ENCODE data around the gene SLX4IP. TPM values are rescaled to one million over a fixed set of nuclear protein-coding genes. Genes with fewer than 3 reads are reported as not detected.

The SLX4IP gene
- total RNA-seq, 1 donor from 2014 or later, result 4.5 TPM

DNA sequence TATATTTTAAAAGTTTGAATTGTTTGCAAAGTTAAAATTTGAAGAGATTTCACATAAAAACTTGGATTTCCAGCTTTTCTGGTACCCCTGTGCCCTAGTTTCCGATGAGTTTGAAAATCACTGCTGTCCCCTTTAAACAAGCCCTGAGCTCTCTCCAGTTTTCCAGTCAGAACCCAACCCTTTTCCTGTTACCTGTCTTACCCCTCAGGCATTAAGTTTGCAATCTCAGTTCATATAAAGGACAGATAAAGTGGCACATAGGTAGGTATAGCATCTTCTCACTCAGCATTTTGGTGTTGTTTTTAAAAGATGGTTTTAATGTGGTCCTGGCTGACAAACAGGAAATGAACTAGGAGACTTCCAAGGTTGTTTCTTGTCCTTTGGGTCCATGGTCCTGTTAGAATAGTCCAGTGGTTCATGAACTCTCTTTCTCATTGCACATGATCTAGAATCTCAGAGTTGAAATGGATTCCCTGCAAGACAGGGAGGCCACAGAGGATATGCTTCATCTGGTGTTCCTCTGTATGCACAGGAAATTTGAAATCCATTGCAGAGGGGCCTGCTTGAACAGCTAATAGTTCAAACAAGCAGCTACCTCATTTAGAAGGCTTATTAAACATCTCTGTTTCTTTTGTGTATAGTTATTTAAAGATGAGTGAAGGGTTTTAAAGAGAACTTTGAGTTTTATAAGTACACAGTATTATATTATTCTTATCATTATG is 156.0 kb downstream of the SLX4IP start:
- no peaks in the 10 kb centered on the region for H3K36me3 ChIP-seq
- H3K4me1 ChIP-seq, result peaks cover 0 to 46% of the 10 kb centered on the region in 2 donors
- no peak overlapping the region for H3K4me3 ChIP-seq
- DNase-seq (ENCODE audit: low spot score in 2 of 2), result no peak
- no peaks in the 10 kb centered on the region for H3K9me3 ChIP-seq
- intact Hi-C loops (cut with DNase I), result loop anchor here (1.0 kb wide), 1 partner anchor 32 kb away; no protein-coding TSS in a partner anchor
- TF ChIP-seq, protein P1, sequence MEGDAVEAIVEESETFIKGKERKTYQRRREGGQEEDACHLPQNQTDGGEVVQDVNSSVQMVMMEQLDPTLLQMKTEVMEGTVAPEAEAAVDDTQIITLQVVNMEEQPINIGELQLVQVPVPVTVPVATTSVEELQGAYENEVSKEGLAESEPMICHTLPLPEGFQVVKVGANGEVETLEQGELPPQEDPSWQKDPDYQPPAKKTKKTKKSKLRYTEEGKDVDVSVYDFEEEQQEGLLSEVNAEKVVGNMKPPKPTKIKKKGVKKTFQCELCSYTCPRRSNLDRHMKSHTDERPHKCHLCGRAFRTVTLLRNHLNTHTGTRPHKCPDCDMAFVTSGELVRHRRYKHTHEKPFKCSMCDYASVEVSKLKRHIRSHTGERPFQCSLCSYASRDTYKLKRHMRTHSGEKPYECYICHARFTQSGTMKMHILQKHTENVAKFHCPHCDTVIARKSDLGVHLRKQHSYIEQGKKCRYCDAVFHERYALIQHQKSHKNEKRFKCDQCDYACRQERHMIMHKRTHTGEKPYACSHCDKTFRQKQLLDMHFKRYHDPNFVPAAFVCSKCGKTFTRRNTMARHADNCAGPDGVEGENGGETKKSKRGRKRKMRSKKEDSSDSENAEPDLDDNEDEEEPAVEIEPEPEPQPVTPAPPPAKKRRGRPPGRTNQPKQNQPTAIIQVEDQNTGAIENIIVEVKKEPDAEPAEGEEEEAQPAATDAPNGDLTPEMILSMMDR (IDR thresholded peaks at IDR 0.05), result no peak
- H3K27ac ChIP-seq, result peak overlapping the region; percentile 86 to 87
- H3K27me3 ChIP-seq, result no peaks in the 10 kb centered on the region

DNA sequence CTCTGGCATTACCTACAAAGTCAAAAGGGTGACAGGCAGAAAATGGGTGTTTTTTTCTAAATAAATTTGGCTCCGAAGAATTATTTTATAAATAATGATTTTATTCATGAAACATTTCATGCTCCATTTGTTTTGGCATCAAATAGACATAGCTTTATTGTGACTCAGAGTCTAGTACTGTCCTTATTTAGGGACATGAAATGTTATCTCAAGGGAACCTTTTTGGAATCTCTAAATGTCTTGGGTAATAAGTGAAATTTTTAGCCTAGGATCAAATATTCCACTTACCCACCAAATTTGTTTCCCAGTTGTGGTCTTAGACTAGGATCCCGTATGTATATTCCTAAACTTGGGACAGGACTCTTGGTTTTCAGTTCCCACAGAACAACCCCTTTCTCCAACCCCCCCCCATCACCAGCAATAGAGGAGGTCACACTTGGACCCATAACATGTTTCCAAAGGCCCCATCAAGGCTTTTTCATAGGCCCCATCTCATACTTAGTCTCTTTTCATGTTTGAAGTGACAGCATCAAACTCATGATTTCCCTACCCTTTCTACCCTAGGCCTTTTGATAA is 156.9 kb downstream of the SLX4IP start:
- Histone ChIP-seq H3K4me1 (peaks cover 0 to 46% of the 10 kb centered on the region in 2 donors), H3K9me3 (no peaks in the 10 kb centered on the region)

DNA sequence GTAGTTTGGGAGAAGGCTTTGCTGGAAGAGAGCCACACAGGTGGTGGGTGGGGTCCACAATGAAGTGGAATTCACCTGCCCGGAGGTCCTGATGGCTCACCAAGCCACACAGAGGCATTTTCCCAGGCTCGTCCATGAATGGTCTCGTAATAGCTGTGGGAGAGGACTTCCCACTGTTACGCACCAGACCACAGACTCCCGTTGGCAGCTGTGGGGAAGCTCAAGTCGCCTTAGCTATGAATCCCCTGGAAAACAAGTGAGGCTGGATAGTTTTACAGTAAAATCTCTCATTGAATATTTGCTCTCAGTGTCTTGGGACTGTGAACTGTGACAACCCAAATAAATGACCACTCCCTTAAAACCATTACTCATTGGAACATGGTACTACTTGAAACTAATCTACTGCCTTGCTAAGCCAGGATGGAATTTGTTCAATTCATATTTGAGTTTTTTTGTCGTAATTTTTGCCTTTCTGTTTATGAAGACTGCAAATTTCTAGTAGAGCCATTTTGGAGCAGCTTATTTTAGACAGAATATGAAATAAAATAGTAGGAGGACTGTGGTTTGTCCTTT is 159.3 kb downstream of the SLX4IP start:
- DNase-seq (ENCODE audit: low spot score in 2 of 2), result no peak
- Histone ChIP-seq H3K9me3 (no peaks in the 10 kb centered on the region), H3K27ac (peak overlapping the region; percentile 86 to 87), H3K27me3 (no peaks in the 10 kb centered on the region), H3K4me1 (peaks cover 0 to 48% of the 10 kb centered on the region in 2 donors), H3K4me3 (no peak overlapping the region), H3K36me3 (no peaks in the 10 kb centered on the region)
- intact Hi-C loops (cut with DNase I), result no loop called here
- TF ChIP-seq, protein P1 (IDR thresholded peaks at IDR 0.05), result no peak

More for the DNA sequence above, 156.9 kb downstream of the SLX4IP start:
- DNase-seq (ENCODE audit: low spot score in 2 of 2), result no peak
- H3K27ac ChIP-seq, result peak overlapping the region; percentile 86 to 87
- intact Hi-C loops (cut with DNase I), result loop anchor here (1.0 kb wide), 1 partner anchor 33 kb away; no protein-coding TSS in a partner anchor
- TF ChIP-seq, protein P1 (IDR thresholded peaks at IDR 0.05), result no peak
- H3K27me3 ChIP-seq, result no peaks in the 10 kb centered on the region
- no peaks in the 10 kb centered on the region for H3K36me3 ChIP-seq
- no peak overlapping the region for H3K4me3 ChIP-seq

DNA sequence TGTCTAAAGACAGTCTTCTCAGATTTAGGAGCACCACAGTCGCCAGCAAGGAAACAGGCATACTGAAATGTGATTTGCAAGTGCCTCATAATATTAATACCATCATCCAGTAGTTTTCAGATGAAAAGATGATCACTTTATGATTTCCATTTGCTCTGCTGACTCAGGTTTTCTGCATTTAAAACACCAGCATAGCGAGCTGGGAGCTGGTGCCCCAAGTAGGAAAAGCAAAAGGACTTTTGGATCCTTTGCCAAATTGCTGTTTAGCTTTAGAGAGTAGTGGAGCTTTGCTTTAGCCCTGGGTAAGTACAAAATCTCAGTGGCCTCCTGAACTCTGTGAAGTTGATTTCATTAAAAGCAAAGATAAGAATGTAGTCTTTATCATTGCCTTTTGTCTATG is 160.2 kb downstream of the SLX4IP start:
- DNase-seq (ENCODE audit: low spot score in 2 of 2), result no peak
- Histone ChIP-seq H3K4me1 (peaks cover 0 to 47% of the 10 kb centered on the region in 2 donors), H3K27me3 (no peaks in the 10 kb centered on the region), H3K36me3 (no peaks in the 10 kb centered on the region), H3K9me3 (no peaks in the 10 kb centered on the region), H3K4me3 (no peak overlapping the region), H3K27ac (peak overlapping the region in 1 of 2 donors; percentile 87)
- TF ChIP-seq, protein P1 (IDR thresholded peaks at IDR 0.05), result no peak
- intact Hi-C loops (cut with DNase I), result no loop called here

DNA sequence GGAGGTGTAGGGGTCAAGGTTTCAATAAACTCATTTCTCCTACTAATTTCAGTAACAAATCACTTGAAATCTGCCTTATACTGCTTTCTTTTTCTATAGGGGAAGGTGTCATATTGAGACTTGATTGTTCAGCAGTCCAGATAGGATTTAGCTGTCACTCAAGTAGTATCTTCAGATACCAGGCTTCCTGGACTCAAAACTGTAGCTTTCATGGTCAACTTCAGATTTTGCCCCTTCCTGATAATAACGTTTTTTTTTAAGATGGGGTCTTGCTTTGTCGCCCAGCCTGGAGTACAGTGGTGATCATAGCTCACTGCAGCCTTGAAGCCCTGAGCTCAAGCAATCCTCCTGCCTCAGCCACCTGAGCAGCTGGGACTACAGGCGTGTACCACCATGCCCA is 160.9 kb downstream of the SLX4IP start:
- H3K36me3 ChIP-seq, result no peaks in the 10 kb centered on the region
- no peak for DNase-seq (ENCODE audit: low spot score in 2 of 2)
- intact Hi-C loops (cut with DNase I), result no loop called here
- no peaks in the 10 kb centered on the region for H3K9me3 ChIP-seq
- H3K4me1 ChIP-seq, result peaks cover 0 to 39% of the 10 kb centered on the region in 2 donors
- no peaks in the 10 kb centered on the region for H3K27me3 ChIP-seq
- H3K4me3 ChIP-seq, result no peak overlapping the region
- H3K27ac ChIP-seq, result peak overlapping the region; percentile 28 to 87
- TF ChIP-seq, protein P1 (IDR thresholded peaks at IDR 0.05), result no peak
